Body of pancreas (tissue), 4 donors: ENCODE data around the gene HEXIM1.
A peak's percentile ranks its signal among the peaks of the same experiment; 100 is the strongest.

Experiments used
- POLR2A ChIP-seq, 3 donors: fragments of 450-650 bp; IDR thresholded peaks; one replicate each; pipeline ENCODE4 v1.6.1; 2016; ENCODE audit warnings: antibody characterized with exemption in 3 of 3, mild to moderate bottlenecking in 2 of 3
- TF ChIP-seq, protein P1 (sequence below), 7 experiments: fragments of 450-650 bp in 4 of 7; fragments of 200-600 bp in 3 of 7; sonication (generic) in 3 of 7; IDR thresholded peaks; one replicate each; pipeline ENCODE4 v1.5.1; 2016 to 2019; ENCODE audit warnings: antibody characterized with exemption in 7 of 7

GRCh38 chr17:45123930-45124796, 24.1 kb upstream of the HEXIM1 start:
- TF ChIP-seq, protein P1, sequence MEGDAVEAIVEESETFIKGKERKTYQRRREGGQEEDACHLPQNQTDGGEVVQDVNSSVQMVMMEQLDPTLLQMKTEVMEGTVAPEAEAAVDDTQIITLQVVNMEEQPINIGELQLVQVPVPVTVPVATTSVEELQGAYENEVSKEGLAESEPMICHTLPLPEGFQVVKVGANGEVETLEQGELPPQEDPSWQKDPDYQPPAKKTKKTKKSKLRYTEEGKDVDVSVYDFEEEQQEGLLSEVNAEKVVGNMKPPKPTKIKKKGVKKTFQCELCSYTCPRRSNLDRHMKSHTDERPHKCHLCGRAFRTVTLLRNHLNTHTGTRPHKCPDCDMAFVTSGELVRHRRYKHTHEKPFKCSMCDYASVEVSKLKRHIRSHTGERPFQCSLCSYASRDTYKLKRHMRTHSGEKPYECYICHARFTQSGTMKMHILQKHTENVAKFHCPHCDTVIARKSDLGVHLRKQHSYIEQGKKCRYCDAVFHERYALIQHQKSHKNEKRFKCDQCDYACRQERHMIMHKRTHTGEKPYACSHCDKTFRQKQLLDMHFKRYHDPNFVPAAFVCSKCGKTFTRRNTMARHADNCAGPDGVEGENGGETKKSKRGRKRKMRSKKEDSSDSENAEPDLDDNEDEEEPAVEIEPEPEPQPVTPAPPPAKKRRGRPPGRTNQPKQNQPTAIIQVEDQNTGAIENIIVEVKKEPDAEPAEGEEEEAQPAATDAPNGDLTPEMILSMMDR (IDR thresholded peaks at IDR 0.05) = no peak
- peak in 1 of 3 donors; percentile 2 for TF ChIP-seq POLR2A (IDR thresholded peaks at IDR 0.05)
